GM21423 (cell line): ENCODE results near the gene PLA2G4E.

ENCODE experiments used
- ATAC-seq: cut with Tn5 transposase; IDR thresholded peaks from one replicate; pipeline ENCODE4 v1.9.1; 2021; ENCODE audit warnings: mild to moderate bottlenecking, moderate library complexity; ENCODE audit not compliant: unreplicated experiment

Gene PLA2G4E

DNA sequence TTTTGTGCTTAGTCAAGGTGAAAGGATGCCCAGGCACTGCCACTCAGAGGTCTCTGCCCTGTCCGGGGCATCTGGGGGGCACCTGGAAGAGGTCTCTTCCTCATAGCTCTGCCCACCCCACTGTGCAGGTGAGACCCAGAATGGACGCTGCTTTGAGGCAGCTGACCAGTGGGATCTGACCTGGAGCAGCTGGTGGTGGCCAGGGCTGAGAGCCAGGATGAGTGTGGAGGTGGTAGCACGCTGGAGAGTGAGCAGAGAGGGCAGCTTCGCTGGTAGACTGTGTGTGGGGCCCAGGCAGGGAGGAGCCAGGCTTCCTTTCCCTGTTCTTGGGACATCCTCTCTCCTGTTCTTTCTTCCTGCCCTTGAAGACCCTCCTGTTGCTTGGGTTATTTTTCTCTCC lies 32.2 kb upstream of the PLA2G4E start:
- no peak for ATAC-seq

DNA sequence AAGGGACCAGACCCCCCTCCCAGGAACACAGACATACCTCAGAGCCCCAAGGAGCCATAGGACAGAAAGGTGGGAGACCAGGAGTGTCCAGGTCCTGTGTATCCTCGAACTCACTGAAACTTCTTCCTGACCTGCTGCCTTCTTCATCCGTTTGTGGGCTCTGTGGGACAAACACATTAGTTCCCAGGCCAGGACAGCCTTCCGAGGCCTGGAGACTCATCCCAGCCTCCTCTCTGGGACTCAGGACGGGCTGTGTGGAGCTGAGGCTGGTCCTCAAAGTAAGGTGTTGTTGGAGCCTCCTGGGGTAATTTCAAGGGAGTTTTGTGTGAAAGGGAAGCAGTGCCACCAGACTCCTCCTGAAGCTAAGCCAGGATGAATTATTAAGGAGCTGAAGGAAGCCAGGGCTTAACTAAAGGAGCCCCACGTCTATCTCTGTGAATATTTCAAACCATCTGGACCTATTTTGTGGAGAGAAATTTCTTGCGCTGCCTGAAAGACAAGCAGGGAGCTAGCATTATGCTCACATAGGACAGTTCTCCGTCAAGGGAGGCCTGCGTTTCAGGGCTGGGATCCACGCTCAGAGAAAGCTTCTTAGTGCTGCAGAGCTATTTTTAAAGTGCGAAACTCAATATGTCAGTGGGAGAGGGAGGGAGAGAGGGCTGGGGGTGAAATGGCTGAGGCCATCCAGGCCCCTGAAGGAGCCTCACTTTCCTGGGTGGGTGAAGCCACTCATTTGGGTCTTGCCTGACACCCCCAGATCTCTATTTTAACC lies 29.8 kb upstream of the PLA2G4E start:
- ATAC-seq, result no peak

GRCh38 chr15:42048821-42049200 lies 28.0 kb upstream of the PLA2G4E start:
- no peak for ATAC-seq

DNA sequence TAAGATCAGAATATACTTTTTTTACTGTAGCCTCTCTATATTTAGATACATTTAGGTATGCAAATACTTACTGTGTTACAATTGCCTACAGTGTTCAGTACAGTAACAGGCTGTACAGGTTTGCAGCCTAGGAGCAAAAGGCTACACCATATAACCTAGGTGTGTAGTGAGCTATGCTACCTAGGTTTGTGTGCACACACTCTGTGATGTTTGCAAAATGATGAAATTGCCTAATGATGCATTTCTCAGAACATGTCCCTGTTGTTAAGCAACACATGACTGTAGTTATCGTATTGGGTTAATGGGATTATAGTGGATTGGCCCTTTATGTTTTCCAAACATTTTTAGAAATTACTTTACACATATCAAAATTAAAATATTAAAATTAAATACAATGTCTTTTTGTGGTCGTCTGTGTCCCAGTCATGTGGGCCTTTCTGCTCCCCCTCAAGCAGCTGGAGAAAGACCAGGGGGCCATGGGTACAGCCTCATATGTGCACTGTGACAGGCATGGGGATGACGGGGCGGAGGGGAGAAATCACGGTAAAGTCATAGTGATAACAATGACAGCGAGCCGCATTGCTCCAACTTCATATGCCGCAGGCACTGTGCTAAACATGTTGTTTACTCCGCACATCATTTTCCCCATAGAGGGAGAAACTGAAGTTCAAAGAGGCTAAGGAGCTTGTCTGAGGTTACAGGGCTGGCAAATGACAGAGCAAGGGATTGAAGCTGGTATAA lies 27.4 kb upstream of the PLA2G4E start:
- no peak for ATAC-seq

DNA sequence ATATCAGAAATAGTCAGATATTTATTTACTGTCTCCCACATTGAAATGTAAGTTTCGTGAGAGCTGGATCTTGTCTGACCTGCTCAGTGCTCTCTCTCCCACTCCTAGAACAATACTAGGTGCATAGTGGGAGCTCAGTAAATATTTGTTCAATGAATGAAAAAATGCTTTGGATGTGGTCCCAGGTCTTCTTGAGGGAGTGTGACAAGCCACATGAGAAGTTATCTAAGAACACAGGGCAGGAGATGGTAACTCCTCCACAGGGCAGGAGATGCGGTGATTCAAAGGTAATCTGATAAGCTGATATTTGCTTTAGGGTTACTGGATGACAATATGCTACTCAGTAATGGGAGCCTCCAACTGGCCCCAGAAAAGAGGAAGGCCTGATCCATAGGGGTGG lies 25.8 kb upstream of the PLA2G4E start:
- ATAC-seq, result no peak

DNA sequence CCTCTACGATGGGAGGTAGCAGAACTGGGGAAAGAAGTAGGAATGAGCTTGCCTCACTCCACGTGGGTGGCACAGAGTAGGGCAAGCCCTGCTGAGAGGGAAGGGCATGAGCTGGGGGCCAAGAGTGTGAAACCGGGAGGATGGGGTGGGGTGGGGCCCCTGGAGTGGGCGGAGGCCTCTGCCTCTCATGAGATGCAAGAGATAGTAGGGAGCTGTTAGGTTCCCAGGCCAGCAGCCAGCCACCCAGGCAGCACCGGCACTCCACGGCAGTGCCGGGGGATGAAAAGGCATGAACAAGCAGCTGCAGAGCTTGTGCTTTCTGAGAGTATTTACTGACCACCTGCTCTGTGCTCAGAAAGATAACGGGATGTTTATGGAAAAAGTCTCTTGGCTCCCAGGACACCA lies 24.4 kb upstream of the PLA2G4E start:
- no peak for ATAC-seq

DNA sequence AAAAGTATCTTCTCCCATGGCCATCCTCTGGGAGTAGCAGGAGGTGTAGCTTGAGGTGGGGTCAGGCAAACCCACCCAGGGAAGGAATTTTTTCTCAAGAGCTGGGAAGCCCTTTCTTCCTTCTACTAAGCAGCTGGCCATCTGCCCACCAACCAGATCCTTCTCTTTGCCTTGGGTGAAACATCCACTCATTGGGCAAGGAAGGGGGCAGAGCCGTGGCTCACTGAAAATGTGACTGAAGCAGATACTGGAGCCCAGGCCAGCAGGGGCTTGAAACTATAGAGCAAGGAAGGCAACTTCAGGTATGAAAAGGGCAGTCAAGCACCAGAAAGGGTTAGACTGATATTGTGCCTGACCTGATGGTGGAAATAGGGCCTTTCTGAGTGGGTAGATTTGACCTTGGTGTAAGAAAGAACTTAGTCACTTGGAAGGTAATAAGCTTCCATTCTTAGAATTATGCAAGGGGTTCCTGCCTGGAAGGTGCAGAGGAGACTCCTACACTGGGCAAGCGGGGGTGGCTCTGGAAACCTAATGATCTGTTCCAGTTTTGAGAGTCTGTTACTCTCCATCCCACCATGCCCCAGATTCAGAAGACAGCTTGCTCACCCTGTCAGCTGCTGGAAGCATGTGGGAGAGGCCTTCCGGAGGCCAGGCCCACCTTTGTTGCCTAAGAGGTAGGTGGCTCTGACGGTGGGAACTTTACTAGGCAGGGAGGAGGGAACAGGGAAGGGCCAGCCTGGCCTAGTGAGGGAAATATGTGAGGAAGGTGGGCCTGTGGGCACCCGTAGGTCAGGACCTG lies 22.0 kb upstream of the PLA2G4E start:
- no peak for ATAC-seq

DNA sequence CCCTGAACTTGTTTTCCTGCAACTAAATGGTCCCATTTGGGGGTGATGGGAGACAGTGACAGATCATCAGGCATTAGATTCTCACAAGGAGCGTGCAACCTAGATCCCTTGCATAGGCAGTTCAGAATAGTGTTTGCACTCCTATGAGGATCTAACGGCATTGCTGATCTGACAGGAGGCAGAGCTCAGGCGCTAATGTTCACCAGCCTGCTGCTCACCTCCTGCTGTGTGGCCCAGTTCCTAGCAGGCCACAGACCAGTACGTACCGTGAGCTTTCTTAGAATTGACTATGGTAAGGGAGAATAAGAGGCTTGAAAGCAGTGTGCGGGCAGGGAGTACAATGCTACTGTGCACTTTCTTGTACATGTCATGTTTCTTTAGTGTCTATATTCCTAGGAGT lies 17.6 kb upstream of the PLA2G4E start:
- no peak for ATAC-seq

- ATAC-seq, result no peak
Observed at GRCh38 chr15:42037656-42038055, 16.8 kb upstream of the PLA2G4E start.

- no peak for ATAC-seq
Observed at GRCh38 chr15:42036966-42037365, 16.1 kb upstream of the PLA2G4E start.

- ATAC-seq, result no peak
Observed at GRCh38 chr15:42036112-42036905, 15.5 kb upstream of the PLA2G4E start.

GRCh38 chr15:42035435-42035761 lies 14.6 kb upstream of the PLA2G4E start:
- ATAC-seq, result peak; percentile 65

DNA sequence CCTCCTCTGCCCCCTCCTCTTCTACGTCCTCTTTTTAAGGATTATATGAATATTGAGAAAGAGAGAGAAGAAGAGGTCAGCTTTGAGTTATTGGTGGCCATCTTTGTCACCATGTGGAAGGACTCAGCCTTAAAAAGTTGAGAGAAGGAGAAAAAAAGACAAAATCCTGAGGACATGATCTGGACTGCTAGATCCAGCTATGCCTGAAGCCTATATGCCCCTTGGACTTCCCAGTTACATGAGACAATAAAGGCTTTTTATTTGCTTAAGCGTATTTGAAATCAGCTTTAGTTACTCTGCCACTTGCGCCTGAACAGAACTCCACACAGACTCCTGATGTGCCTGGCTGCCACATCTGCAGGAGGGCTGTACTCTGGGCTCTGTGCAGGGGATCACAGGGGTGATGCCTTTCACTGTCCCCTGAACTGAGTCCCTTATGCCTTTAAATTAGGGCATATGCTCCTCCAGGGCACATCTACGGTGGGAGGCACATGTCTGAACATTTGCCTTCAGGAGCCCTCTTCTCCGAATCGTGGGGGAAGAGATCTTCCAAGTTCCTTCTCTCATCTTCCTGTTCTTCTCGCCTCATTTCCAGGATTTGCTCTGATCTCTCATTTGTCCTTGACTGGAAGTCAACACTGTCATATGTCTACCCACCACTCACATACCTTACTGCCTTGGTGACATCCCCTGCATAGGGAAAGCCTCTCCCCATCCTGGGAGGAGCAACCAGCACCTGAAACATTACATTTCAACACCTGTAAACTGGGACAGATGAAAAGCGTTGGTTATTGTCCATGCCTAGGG lies 14.0 kb upstream of the PLA2G4E start:
- ATAC-seq, result no peak

DNA sequence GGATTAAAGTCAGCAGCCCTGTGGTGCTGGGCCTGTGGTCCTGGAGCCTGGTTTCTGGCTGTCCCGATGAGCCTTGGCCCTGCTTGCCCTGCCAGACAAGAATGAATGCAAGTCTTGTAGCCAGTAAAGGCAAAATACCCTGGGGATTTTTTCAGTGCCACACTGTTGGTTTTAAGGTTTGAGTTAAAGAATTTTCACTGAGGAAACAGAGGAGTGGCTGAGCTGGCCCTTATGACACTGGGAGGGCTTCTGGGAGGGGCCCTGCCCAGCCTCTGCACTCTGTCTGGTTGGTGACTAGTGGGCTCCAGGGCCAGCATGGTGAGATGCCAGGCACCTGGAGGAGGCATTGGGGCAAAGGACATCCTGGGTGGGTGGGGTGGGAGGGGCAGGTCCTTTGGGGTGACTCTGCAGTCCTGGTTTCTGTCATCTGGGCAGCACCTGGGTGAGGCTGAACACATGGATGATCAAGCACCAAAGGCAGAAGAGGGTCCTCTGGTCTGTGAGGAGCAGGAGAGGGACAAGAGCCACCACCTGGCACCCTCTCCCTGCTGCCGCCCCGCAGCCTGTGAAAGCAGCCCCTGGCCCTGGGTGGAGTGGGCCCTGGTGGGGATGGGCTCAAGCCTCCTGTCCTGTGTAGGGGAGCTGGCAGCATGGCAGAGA lies 12.5 kb upstream of the PLA2G4E start:
- no peak for ATAC-seq

DNA sequence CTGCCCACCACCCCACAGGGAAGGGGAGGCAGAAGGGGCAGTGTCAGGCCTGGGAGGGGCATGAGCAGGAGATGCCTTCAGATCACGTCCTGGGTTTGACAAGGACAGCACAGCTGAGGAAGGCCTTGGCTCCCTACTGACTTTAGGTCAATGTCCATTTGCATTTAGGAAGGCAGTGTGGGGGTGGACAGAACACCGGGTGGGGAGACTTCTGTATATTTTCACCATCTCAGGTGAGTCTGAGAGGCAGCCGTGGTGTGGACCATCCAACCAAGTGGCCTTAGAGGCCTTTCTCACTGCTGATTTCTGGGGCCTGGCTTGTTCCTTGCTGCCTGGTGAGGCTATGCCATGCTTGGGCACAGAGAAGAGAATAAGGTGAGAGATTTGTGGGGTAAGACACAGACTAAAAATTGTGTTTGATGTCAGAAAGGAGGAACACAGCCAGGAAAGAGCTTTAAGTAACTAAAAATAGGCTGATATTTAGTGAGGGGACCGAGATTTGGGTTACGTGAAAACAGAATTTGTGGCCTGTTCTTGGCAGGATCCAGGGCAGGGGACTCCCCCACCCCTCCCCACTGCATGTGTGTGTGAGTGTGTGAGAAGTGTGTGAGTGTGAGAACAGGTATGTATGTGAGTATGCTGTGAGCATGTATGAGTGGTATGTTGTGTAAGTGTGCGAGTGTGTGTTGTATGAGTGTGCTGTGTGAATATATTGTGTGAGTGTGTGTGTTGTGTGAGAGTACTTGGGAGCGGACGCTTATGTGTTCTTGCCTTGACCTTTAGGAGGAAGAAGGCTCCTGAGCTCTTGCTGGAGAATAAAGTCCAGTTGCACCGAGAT lies 11.8 kb upstream of the PLA2G4E start:
- ATAC-seq, result no peak

DNA sequence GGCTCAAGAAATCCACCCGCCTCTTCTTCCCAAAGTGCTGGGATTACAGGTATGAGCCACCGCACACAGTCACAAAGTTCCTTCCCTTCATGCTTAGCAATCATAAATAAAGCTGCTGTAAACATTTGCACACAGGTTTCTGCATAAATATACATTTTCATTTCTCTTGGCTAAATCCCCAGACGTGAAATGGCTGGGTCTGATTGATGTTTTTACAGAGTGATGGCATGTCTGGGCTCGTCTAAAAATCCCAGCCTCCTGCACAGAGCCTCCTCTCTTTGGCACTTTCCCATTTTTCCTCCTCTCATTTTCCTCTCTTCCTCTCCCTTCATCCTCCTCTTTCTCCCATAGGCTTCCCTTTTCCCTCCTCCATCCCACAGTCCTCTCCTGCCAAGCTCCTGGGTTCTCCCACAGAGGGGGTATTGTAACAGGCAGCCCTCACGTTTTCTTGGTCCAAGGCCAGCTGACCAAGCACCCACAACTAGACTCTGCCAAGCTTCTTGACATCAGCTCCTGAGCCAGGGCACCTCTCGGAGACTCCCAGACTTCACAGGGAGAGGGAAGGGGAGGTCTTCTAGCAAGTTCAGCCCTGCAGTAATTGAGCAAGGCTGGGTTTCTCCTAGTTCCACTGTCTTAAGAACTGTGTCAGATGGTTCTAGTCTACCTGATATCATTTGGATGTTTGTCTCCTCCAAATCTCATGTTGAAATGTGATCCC lies 10.5 kb upstream of the PLA2G4E start:
- no peak for ATAC-seq

GRCh38 chr15:42027521-42027920 lies 6.7 kb upstream of the PLA2G4E start:
- no peak for ATAC-seq

- ATAC-seq, result no peak
Observed at GRCh38 chr15:42024303-42024702, 3.5 kb upstream of the PLA2G4E start.
